SK-N-MC (cell line): ENCODE results near the gene SPATS1.
"Not testable (repeated sequence)": the region's sequence is repeated elsewhere in the genome, so short reads cannot be mapped to it uniquely, and the experiment has no call there.

Source experiments
- EZH2 ChIP-seq: fragments of 200-600 bp; sonication (generic); IDR thresholded peaks from one replicate; pipeline ENCODE4 v1.6.1; 2017; ENCODE audit warnings: antibody characterized with exemption
- POLR2AphosphoS5 ChIP-seq: IDR thresholded peaks from 2 replicates; pipeline ENCODE4 v1.6.1; 2012; ENCODE audit warnings: mild to moderate bottlenecking, low read depth, low read length, borderline replicate concordance

- TF ChIP-seq POLR2AphosphoS5, EZH2: not testable (repeated sequence)
Observed at GRCh38 chr6:44328203-44328602, 14.2 kb upstream of the SPATS1 start.
